T-cell (primary cell): Measurements from ENCODE around the gene ATP8B3. TPM values are rescaled to one million over a fixed set of nuclear protein-coding genes. Genes with fewer than 3 reads are reported as not detected.

Source experiments
- ATAC-seq, 4 experiments: fragments of 200-7000 bp in 3 of 4; fragments of 150-1000 bp in 1 of 4; cut with Tn5 transposase; replicated peaks in 1 of 4; 1 replicate in 3 of 4; 2 replicates in 1 of 4; pipeline ENCODE4 v1.10.0; 2021; ENCODE audit warnings: moderate library complexity in 3 of 4, mild to moderate bottlenecking in 2 of 4, moderate number of reproducible peaks in 1 of 4
- CTCF ChIA-PET, 2 donors: fragments of 300-600 bp; sonication (Branson Sonifier 250); formaldehyde crosslinking; loops; one replicate each; lab custom pipeline; 2022; ENCODE audit warnings: antibody characterized with exemption in 2 of 2; lab: Charles Lee
- POLR2A ChIA-PET, 2 donors: fragments of 300-600 bp; sonication (Branson Sonifier 250); formaldehyde crosslinking; loops; one replicate each; lab custom pipeline; 2022; ENCODE audit warnings: antibody characterized with exemption in 2 of 2; lab: Charles Lee
- DNase-seq, 35 experiments: peaks; one replicate each; pipeline versions ENCODE4 v3.0.0 to v3.0.0-alpha.2; 2013 to 2023
- H3K27ac ChIP-seq: one replicate; pipeline ENCODE4 v1.5.1; 2013; ENCODE audit warnings: low read length
- H3K27me3 ChIP-seq, 2 experiments: replicated peaks in 1 of 2; 1 replicate in 1 of 2; 2 replicates in 1 of 2; pipeline versions ENCODE4 v1.6.1 to v1.7.0; 2013; ENCODE audit warnings: low read length in 1 of 2, mixed read lengths in 1 of 2; ENCODE audit not compliant: control insufficient read depth in 2 of 2, insufficient read depth in 2 of 2; ENCODE audit errors: extremely low read depth in 1 of 2
- H3K36me3 ChIP-seq, 2 donors: 1 replicate in 1 of 2; 2 replicates in 1 of 2; pipeline versions ENCODE4 v1.6.1 to v1.7.0; 2013; ENCODE audit warnings: low read length in 1 of 2; ENCODE audit not compliant: control insufficient read depth in 2 of 2, insufficient read depth in 1 of 2; ENCODE audit errors: extremely low read depth in 1 of 2
- H3K4me1 ChIP-seq, 2 experiments: 1 replicate in 1 of 2; 2 replicates in 1 of 2; pipeline versions ENCODE4 v1.6.1 to v1.7.0; 2013; ENCODE audit warnings: low read length in 2 of 2, mixed read lengths in 1 of 2; ENCODE audit not compliant: insufficient read depth in 2 of 2, control insufficient read depth in 1 of 2; ENCODE audit errors: extremely low read depth in 1 of 2
- H3K4me3 ChIP-seq, 2 donors: 1 replicate in 1 of 2; 2 replicates in 1 of 2; pipeline versions ENCODE4 v1.5.1 to v1.7.0; 2013; ENCODE audit warnings: mild to moderate bottlenecking in 2 of 2, low read length in 1 of 2, moderate library complexity in 1 of 2; ENCODE audit not compliant: control insufficient read depth in 1 of 2; ENCODE audit errors: extremely low read depth in 1 of 2
- H3K9me3 ChIP-seq: 2 replicates; pipeline ENCODE4 v1.7.0; 2013
- H3K27ac Mint-ChIP-seq, 2 donors: one replicate each; pipeline ENCODE4 v1.8.0; 2020 to 2021; ENCODE audit warnings: mild to moderate bottlenecking in 2 of 2, mixed read lengths in 2 of 2
- H3K27me3 Mint-ChIP-seq, 2 donors: one replicate each; pipeline ENCODE4 v1.8.0; 2021 to 2022; ENCODE audit warnings: mixed read lengths in 2 of 2
- H3K36me3 Mint-ChIP-seq: one replicate; pipeline ENCODE4 v1.8.0; 2021; ENCODE audit warnings: mixed read lengths
- H3K4me1 Mint-ChIP-seq, 3 donors: one replicate each; pipeline ENCODE4 v1.8.0; 2020 to 2022; ENCODE audit warnings: mixed read lengths in 3 of 3, mild to moderate bottlenecking in 1 of 3
- H3K4me3 Mint-ChIP-seq, 3 donors: one replicate each; pipeline ENCODE4 v1.8.0; 2020 to 2022; ENCODE audit warnings: mild to moderate bottlenecking in 3 of 3, mixed read lengths in 3 of 3, moderate library complexity in 3 of 3
- H3K9me3 Mint-ChIP-seq, 3 donors: one replicate each; pipeline ENCODE4 v1.8.0; 2020 to 2022; ENCODE audit warnings: mixed read lengths in 3 of 3
- WGBS: methylation state at CpG from one replicate; pipeline ENCODE4 v1.1.5; 2013; ENCODE audit warnings: missing lambda C conversion rate; ENCODE audit not compliant: insufficient coverage; 5-methylcytosine and 5-hydroxymethylcytosine counted together
- total RNA-seq, 35 experiments: library from RNA in 6 of 35; stranded (reverse) in 6 of 35; fragments of 120-200 nt in 1 of 35; gene quantifications; one replicate each; pipeline versions ENCODE4 v1.2.1 to v1.2.4 and lab custom pipeline; 2013 to 2026

The ATP8B3 gene
- total RNA-seq, 5 donors from 2014 or later (not counting 1 experiment from before 2014, with no cell fraction given) = 3.5 to 5.7 (median 4.0) TPM

DNA sequence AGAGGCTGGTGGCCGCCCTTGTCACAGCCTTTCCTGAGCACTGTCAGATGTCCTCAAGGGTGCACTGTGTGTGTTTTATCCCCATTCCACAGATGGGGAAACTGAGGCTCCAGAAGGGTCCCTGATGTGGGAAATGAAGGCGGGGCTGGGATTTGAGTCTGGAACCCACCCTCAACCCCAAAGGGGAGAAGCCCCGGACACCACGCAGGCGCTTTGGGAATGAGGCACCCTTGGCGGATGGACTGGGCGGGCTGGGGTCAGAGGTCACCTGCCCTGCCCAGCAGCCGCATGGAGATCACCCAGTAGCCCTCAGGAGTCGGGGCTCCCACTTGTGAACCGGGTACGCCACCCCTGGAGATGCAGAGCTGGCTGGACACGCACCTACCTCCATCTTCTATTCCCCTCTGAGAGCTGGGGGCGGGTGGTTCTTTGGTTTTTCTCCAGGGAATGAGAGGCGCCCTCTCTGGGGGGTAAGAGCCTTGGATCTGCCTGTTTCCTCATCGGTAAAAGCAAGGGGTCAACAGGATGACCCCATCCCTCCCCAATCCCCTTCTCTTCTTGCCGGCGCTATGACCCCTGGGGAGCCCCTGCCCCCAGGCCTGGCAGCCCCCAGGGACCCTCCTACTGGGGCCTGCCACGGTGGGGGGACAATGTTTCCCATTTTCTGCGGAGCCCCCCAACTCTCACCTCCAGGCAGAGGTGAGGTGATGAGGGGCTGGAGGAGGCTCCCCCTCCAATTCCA, 67.1 kb downstream of the ATP8B3 start:
- DNase-seq = no peak
- WGBS = 32% methylated on average over 5 of the region's 19 CpGs
- peaks cover 6 to 76% of the 10 kb centered on the region in 2 experiments for H3K27me3 ChIP-seq

DNA sequence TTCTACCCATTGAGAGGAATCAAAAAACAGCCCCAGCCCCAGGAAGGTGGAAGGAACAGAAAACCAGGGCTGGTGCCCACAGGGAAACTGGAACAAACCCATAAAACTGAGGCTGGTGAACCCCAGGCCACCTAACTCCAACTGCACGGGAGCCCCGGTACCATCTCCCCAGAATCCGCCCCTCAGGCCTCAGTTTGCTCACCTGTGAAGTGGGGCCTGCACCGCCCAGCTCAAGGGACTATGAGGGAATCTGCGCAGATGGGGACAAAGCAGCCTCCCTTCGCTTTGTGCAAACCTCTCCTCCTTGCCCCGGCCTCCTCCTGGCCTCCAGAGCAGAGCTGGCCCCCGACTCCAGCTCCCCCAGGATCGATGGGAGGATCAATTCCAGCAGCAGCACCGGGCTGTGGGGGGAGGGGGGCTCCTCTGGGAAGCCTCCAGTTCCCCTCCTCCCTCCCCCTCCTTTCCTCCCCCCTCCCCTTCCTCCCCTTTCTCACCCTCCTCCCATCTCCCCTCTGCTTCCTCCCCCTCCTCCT, 67.9 kb downstream of the ATP8B3 start:
- Mint-ChIP-seq H3K36me3 (no peaks in the 10 kb centered on the region), H3K4me3 (no peak overlapping the region), H3K27me3 (peaks cover 19 to 49% of the 10 kb centered on the region in 2 donors), H3K9me3 (no peaks in the 10 kb centered on the region), H3K27ac (no peak overlapping the region), H3K4me1 (peaks cover 0 to 12% (median 6%) of the 10 kb centered on the region in 3 donors)
- ATAC-seq (no peak), DNase-seq (no peak)
- Histone ChIP-seq H3K4me3 (no peak overlapping the region), H3K27ac (no peak overlapping the region), H3K4me1 (peaks cover 6 to 25% of the 10 kb centered on the region in 2 experiments), H3K36me3 (no peaks in the 10 kb centered on the region), H3K9me3 (no peaks in the 10 kb centered on the region), H3K27me3 (peaks cover 8 to 69% of the 10 kb centered on the region in 2 experiments)
- WGBS = 92% methylated on average over 4 of the region's 10 CpGs
- ChIA-PET CTCF (interaction anchor here in 1 of 2 donors (0.6 kb wide), 1 partner anchor 1561 kb away, joined by 3 read pairs; no protein-coding TSS in a partner anchor), POLR2A (no interaction called here)

More for the DNA sequence above, 67.1 kb downstream of the ATP8B3 start:
- POLR2A ChIA-PET = no interaction called here
- ATAC-seq = no peak
- H3K36me3 Mint-ChIP-seq = no peaks in the 10 kb centered on the region
- peaks cover 1 to 12% (median 7%) of the 10 kb centered on the region in 3 donors for H3K4me1 Mint-ChIP-seq
- no peaks in the 10 kb centered on the region for H3K36me3 ChIP-seq
- H3K9me3 ChIP-seq = no peaks in the 10 kb centered on the region
- H3K27me3 Mint-ChIP-seq = peaks cover 20 to 50% of the 10 kb centered on the region in 2 donors
- H3K27ac ChIP-seq = no peak overlapping the region
- CTCF ChIA-PET = no interaction called here
- no peak overlapping the region for H3K27ac Mint-ChIP-seq
- H3K4me3 Mint-ChIP-seq = no peak overlapping the region
- no peaks in the 10 kb centered on the region for H3K9me3 Mint-ChIP-seq
- H3K4me3 ChIP-seq = no peak overlapping the region
- peaks cover 6 to 32% of the 10 kb centered on the region in 2 experiments for H3K4me1 ChIP-seq

DNA sequence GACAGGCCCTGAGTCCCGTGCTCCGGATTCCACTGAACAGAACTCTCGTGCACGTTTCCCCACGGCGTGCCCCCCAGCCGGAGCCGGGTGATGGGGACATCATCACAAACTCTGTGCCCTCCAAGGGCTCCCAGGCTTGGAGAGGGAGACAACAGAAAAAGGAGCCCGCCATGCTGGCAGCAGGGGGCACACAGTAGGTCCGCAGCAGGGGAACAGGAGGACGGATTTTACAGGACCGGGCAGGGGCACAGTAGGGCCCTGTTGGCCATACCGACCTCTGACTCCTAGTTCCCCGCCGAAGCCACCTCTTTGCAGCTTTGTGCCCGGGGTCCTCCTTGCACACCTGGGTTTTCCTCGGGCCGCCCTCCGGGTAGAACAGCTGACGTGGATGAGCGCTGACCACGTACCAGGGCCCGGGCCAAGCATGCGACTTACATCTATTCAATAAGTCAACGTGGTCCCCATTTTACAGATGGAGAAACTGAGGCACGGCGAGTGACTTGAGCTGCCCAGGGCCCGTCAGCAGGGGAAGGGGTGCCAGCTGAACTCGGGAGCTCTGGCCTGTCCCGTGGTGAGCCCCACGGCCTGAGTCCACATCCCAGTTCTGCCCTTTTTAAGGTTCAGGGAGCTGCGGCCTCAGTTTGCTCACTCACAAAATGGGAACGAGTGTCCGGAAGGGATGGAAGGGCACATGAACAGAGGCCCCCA, 68.9 kb downstream of the ATP8B3 start:
- peaks cover 19 to 52% of the 10 kb centered on the region in 2 donors for H3K27me3 Mint-ChIP-seq
- H3K27ac ChIP-seq = no peak overlapping the region
- ChIA-PET POLR2A (no interaction called here), CTCF (interaction anchor here in 1 of 2 donors (0.6 kb wide), 1 partner anchor 1562 kb away, joined by 3 read pairs; no protein-coding TSS in a partner anchor)
- no peaks in the 10 kb centered on the region for H3K36me3 Mint-ChIP-seq
- H3K4me3 ChIP-seq = no peak overlapping the region
- H3K27ac Mint-ChIP-seq = no peak overlapping the region
- peaks cover 1 to 15% of the 10 kb centered on the region in 2 experiments for H3K4me1 ChIP-seq
- no peak overlapping the region for H3K4me3 Mint-ChIP-seq
- peaks cover 0 to 12% (median 6%) of the 10 kb centered on the region in 3 donors for H3K4me1 Mint-ChIP-seq
- ATAC-seq = no peak
- 86% methylated on average over 32 of the region's 34 CpGs for WGBS
- H3K9me3 ChIP-seq = no peaks in the 10 kb centered on the region
- H3K9me3 Mint-ChIP-seq = no peaks in the 10 kb centered on the region
- H3K36me3 ChIP-seq = no peaks in the 10 kb centered on the region
- no peak for DNase-seq
- peaks cover 8 to 68% of the 10 kb centered on the region in 2 experiments for H3K27me3 ChIP-seq

DNA sequence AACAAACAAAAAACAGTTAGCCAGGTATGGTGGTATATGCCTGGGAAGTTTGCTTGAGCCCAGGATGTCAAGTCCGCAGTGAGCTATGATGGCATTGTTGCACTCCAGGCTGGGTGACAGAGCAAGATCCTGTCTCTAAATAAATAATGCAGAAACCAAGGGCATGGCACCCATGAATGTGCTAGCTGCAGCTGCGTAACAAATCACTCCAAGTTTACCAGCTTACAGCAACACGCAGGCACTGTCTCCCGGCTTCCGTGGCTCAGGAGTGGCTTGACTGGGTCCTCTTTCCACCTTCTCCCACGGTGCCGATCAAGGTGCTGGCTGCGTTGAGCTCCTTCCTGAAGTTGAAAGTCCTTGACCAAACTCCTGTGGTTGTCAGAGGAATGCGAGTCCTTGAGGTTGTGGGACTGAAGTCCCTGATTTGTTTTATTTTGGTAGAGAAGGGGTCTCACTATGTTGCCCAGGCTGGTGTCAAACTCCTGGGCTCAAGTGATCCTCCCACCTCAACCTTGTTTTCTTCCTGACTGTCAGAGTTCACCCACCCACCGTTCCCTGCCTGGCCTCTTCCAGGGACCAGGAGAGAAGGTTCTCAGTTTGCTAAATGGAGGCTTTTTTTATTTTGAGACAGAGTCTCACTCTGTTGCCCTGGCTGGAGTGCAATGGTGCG, 72.0 kb downstream of the ATP8B3 start:
- 100% methylated on average over 5 of the region's 11 CpGs for WGBS
- Histone ChIP-seq H3K9me3 (no peaks in the 10 kb centered on the region), H3K27ac (no peak overlapping the region), H3K27me3 (peaks cover 8 to 68% of the 10 kb centered on the region in 2 experiments), H3K4me3 (no peak overlapping the region), H3K36me3 (no peaks in the 10 kb centered on the region), H3K4me1 (no peaks in the 10 kb centered on the region)
- ATAC-seq (no peak), DNase-seq (no peak)
- Mint-ChIP-seq H3K36me3 (no peaks in the 10 kb centered on the region), H3K27me3 (peaks cover 20 to 56% of the 10 kb centered on the region in 2 donors), H3K9me3 (no peaks in the 10 kb centered on the region), H3K4me3 (no peak overlapping the region), H3K4me1 (no peaks in the 10 kb centered on the region), H3K27ac (no peak overlapping the region)
- ChIA-PET POLR2A (no interaction called here), CTCF (no interaction called here)

DNA sequence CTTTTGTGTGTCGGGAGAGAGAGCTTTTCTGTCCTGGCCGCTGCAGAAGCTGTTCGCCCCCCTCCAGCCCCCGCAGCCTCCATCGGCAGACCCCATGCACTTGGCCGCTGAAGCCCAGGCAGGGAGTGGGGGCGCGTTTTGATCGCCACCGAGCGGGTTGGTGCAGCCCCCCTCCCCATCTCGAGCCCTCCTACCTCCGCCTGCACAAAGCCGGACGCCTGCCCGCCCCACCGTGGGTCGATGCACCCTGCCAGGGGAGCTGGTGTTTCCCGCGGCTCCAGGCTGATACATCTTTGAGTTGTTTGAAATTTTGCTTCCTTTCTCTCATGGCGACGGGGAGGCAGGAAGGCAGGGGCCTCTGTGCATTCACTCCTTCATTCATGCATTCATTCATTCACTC, 75.1 kb downstream of the ATP8B3 start:
- Histone ChIP-seq H3K36me3 (no peaks in the 10 kb centered on the region), H3K4me1 (no peaks in the 10 kb centered on the region), H3K9me3 (no peaks in the 10 kb centered on the region), H3K27me3 (peaks cover 8 to 74% of the 10 kb centered on the region in 2 experiments), H3K27ac (no peak overlapping the region), H3K4me3 (no peak overlapping the region)
- no peaks in the 10 kb centered on the region for H3K36me3 Mint-ChIP-seq
- H3K27ac Mint-ChIP-seq = no peak overlapping the region
- ChIA-PET POLR2A (no interaction called here), CTCF (no interaction called here)
- 57% methylated on average over 11 of the region's 22 CpGs for WGBS
- DNase-seq (no peak), ATAC-seq (no peak)
- H3K4me1 Mint-ChIP-seq = no peaks in the 10 kb centered on the region
- H3K9me3 Mint-ChIP-seq = no peaks in the 10 kb centered on the region
- peaks cover 29 to 63% of the 10 kb centered on the region in 2 donors for H3K27me3 Mint-ChIP-seq
- no peak overlapping the region for H3K4me3 Mint-ChIP-seq

DNA sequence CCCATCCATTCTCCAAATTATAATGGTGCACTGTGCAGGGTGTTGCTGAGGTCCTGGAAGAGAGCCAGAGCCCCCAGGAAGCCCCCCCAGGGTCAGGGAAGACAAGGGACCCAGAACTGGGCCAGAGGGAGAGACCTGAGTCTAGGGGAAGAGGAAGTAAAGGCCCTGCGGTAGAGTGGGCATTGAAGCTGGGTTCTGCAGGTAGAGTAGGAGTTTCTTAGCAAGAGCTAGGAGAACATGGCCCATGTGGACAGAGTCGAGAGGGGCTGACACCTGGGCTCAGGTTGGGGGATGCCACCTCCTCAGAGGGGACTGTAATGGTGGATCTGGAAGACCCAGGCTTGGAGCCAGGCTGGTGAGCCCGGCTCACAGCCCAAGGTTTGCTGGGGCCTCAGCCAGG, 75.8 kb downstream of the ATP8B3 start:
- Histone ChIP-seq H3K27ac (no peak overlapping the region), H3K36me3 (no peaks in the 10 kb centered on the region), H3K4me1 (no peaks in the 10 kb centered on the region), H3K4me3 (no peak overlapping the region), H3K27me3 (peaks cover 8 to 76% of the 10 kb centered on the region in 2 experiments), H3K9me3 (no peaks in the 10 kb centered on the region)
- H3K27ac Mint-ChIP-seq = no peak overlapping the region
- H3K4me3 Mint-ChIP-seq = no peak overlapping the region
- 63% methylated on average over 2 of the region's 3 CpGs for whole genome bisulfite sequencing
- ATAC-seq = no peak
- no peaks in the 10 kb centered on the region for H3K36me3 Mint-ChIP-seq
- DNase-seq = no peak
- peaks cover 30 to 62% of the 10 kb centered on the region in 2 donors for H3K27me3 Mint-ChIP-seq
- ChIA-PET CTCF (no interaction called here), POLR2A (no interaction called here)
- H3K4me1 Mint-ChIP-seq = no peaks in the 10 kb centered on the region
- H3K9me3 Mint-ChIP-seq = no peaks in the 10 kb centered on the region
